ELF-1 (cell line): Measurements from ENCODE around the gene PDXDC1.
"Not testable (repeated sequence)": the region's sequence is repeated elsewhere in the genome, so short reads cannot be mapped to it uniquely, and the experiment has no call there.

Source experiments
- DNase-seq: peaks from one replicate; pipeline ENCODE4 v3.0.0-alpha.2; 2016; ENCODE audit warnings: low read depth, low spot score

Gene PDXDC1

GRCh38 chr16:14973785-14974322, 972 bp upstream of the PDXDC1 start:
- not testable (repeated sequence) for DNase-seq

GRCh38 chr16:14974331-14974655, 533 bp upstream of the PDXDC1 start:
- DNase-seq: not testable (repeated sequence)

- DNase-seq: peak; percentile 23
Observed at GRCh38 chr16:14975418-14976194, 780 bp downstream of the PDXDC1 start.

GRCh38 chr16:14976971-14977736, 2.3 kb downstream of the PDXDC1 start:
- DNase-seq: not testable (repeated sequence)

GRCh38 chr16:14978281-14978680, 3.5 kb downstream of the PDXDC1 start:
- not testable (repeated sequence) for DNase-seq

- not testable (repeated sequence) for DNase-seq
Observed at GRCh38 chr16:14978908-14979307, 4.1 kb downstream of the PDXDC1 start.

- not testable (repeated sequence) for DNase-seq
Observed at GRCh38 chr16:14981234-14981633, 6.4 kb downstream of the PDXDC1 start.

- DNase-seq: not testable (repeated sequence)
Observed at GRCh38 chr16:14982521-14982920, 7.7 kb downstream of the PDXDC1 start.

GRCh38 chr16:14988092-14988491, 13.3 kb downstream of the PDXDC1 start:
- not testable (repeated sequence) for DNase-seq

- DNase-seq: not testable (repeated sequence)
Observed at GRCh38 chr16:14988661-14989191, 13.9 kb downstream of the PDXDC1 start.

- peak; percentile 16 for DNase-seq
Observed at GRCh38 chr16:14989291-14990281, 14.8 kb downstream of the PDXDC1 start.

- DNase-seq: not testable (repeated sequence)
Observed at GRCh38 chr16:14993277-14994151, 18.7 kb downstream of the PDXDC1 start.

- not testable (repeated sequence) for DNase-seq
Observed at GRCh38 chr16:14996702-14997101, 21.9 kb downstream of the PDXDC1 start.

GRCh38 chr16:14998300-14998699, 23.5 kb downstream of the PDXDC1 start:
- not testable (repeated sequence) for DNase-seq

- not testable (repeated sequence) for DNase-seq
Observed at GRCh38 chr16:14999845-15000244, 25.0 kb downstream of the PDXDC1 start.

GRCh38 chr16:15002448-15002847, 27.6 kb downstream of the PDXDC1 start:
- DNase-seq: not testable (repeated sequence)

GRCh38 chr16:15005357-15006132, 30.7 kb downstream of the PDXDC1 start:
- not testable (repeated sequence) for DNase-seq

- not testable (repeated sequence) for DNase-seq
Observed at GRCh38 chr16:15008647-15009046, 33.8 kb downstream of the PDXDC1 start.

- not testable (repeated sequence) for DNase-seq
Observed at GRCh38 chr16:15012941-15013340, 38.1 kb downstream of the PDXDC1 start.
